Fibroblast of skin of back (primary cell): ENCODE results near the gene ZBTB34.

ENCODE experiments used
- DNase-seq: peaks from one replicate; pipeline ENCODE4 v3.0.0-alpha.2; 2013

The ZBTB34 gene

DNA sequence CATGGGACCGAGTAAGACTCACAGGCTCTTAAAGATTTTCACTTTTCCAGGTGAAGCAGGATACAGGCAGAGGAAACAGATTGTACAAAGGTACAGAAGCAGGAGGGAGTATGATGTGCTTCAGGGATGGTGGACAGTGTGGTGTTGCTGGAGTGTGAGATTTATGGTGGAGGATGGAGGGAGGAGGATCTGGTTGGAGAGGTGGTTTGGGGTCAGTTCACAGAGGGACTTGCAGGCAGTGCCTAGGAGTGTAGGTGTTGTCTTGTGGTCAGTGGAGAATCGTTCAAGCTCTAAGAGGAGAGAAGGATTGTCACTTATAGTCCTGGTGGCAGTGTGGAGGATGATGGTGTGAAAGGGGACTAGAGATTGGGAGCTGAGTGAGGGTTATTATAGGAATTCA is 65.9 kb downstream of the ZBTB34 start:
- DNase-seq = no peak

DNA sequence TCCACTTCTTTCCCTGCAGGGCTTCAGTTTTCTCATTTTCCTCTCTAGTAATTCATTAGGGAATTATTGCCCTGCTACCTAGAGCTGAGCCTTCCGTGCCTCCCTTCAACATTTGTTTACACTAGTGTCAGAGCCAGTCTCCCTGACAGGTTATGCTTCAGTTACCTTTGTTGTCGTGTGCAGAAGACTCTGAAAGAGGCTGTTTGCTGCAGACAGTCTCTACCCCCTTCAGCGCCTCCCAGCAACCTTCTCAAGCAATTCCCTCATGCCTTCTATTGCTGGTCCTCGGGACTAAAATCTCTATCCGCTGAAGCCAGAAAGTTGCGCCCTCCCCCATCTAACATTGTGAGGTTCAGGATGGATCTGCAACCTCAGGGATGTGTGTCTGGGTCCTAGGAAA is 67.0 kb downstream of the ZBTB34 start:
- DNase-seq = no peak

DNA sequence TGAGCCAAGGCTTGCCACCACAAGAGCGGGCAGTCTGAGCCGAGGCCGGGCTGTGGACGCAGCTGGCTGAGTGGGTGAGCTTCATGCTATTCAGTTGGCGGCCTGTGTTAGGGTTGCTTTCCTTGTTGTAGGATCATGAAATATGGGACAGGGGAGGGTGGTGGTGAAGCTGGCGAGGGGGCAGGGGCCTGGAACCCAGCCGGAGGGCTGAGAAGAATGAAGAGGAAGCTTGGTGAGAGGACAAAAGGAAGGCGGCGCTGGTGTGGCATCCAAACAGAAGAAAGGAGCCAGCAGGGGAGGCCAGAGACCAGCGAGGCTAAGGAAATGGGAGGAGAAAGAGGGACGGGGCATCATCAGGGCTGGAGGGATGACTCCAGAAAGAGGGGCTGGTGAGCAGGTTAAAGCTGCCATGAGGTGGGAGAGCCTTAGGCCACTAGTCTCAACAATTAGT is 72.5 kb downstream of the ZBTB34 start:
- no peak for DNase-seq

DNA sequence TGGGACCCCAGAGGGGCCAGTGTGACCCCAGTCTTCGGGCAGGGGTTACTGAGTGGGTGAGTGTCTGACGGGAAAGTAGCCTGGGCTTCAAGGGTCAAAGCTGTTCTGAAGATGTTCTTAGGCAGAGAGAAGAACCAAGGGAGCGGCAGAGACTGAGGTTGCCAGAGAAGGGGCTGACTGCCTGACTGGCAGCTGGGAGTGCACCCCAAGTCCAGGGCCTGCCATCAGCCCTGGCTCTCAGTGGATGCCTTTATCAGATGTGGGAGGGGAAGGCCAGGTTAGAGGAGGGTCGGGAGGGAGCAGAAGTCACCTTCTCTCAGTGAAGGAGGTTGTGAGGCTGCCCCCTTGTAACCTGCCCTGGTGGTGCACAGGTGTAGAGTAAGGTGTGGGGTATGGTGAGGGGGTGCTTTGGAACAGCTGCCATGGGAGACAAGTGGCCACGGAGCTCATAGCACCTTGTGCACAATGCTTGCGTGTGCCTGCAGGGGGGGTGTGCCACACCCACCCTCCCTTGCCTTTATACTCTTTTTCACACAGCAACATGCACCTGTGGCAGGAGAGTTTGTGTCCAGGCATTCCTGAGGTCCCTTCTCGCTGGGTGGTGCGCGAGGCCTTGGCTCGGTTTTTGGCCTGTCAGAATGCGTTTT is 73.0 kb downstream of the ZBTB34 start:
- DNase-seq = no peak

DNA sequence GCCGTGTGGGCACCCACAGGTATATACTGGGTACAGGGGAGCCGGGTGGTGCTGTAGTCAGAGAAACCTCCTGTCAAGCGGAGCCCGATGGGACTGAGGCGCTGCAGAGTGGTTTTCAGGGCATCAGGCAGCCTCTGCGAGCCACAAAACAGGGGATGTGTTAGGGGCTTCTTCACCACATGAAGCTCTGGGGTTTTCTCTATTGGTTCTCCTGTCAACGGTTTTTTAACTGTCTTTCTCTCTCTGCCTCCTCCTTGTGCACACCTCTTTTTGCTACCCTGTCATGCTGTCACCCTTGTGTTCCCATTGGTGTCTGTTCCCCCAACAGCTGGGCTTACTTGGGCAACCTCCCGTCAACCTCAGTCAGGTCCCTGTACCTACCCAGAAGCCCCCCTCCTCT is 74.0 kb downstream of the ZBTB34 start:
- no peak for DNase-seq
